ELR (cell line): ENCODE results near the gene CCL27.
"Not testable (repeated sequence)": the region's sequence is repeated elsewhere in the genome, so short reads cannot be mapped to it uniquely, and the experiment has no call there.

ENCODE experiments used
- DNase-seq: peaks from one replicate; pipeline ENCODE4 v3.0.0-alpha.2; 2015; ENCODE audit warnings: low read depth

The CCL27 gene

GRCh38 chr9:34651321-34651720 lies 11.1 kb downstream of the CCL27 start:
- DNase-seq = peak; percentile 32

GRCh38 chr9:34650816-34651215 lies 11.6 kb downstream of the CCL27 start:
- no peak for DNase-seq

GRCh38 chr9:34648673-34649072 lies 13.8 kb downstream of the CCL27 start:
- DNase-seq = no peak

- DNase-seq = no peak
Observed at GRCh38 chr9:34647651-34648050, 14.8 kb downstream of the CCL27 start.

- no peak for DNase-seq
Observed at GRCh38 chr9:34647084-34647403, 15.4 kb downstream of the CCL27 start.

DNA sequence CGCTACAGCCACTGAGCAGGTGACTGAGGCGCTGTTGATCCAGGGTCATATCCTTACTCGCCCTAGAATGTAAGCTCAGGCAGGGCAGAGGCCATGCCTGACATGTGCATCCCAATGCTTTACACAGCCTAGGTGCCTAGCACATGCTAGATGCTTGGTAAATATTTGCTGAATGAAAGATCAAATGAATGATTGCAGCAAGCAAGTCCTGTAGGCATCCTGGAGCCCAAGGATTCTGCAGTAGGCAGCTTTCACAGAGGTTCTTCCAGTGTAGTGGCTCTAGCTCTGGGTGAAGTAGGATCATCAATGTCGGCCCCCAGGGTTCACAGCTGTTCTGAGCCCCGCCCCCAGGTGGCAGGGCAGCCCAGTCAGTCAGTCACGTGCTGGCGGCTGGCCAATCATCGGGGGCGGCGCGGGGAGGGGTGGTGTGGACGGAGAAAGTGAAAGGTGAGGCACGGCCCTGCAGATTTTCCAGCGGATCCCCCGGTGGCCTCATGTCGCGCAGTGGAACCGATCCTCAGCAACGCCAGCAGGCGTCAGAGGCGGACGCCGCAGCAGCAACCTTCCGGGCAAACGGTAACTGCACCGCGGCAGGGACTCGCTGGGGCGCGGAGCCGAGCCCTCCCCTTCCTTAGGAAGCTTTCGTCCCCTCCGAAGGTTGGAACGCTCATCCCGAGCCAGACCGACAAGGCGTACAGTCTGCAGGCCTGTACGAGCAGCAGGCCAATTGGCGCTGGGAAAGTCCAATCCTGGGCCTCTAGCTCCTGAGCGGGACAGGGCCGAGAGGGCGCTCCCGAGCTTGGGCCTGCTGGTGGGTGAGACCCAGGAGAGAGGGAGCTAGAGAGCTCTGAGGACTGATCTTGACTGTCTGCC lies 16.0 kb downstream of the CCL27 start, which contains the start of gene GALT:
Gene GALT, plus strand, starts transcription at position 465 of the 873 bp plus-strand sequence. Its CDS starts 30 bp downstream, at position 495.
- peak; percentile 91 for DNase-seq

GRCh38 chr9:34644766-34645314 lies 17.6 kb downstream of the CCL27 start:
- DNase-seq = no peak

DNA sequence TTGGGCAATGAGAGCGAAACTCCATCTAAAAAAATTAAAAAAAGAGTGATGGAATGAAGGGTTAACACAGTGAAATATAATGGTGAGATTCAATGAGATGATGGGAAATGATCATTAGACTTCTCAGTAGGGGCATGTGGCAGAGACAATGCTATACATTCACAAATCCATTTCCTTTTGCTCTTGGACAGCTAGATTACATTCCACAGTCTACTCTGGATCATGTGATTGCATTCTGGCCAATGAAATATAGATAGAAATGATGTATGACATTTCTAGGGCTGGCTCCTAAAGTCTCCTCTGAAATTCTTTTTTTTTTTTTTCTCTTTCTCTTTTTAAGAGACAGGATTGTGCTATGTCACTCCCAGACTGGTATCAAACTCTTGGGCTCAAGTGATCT lies 19.8 kb downstream of the CCL27 start:
- no peak for DNase-seq

DNA sequence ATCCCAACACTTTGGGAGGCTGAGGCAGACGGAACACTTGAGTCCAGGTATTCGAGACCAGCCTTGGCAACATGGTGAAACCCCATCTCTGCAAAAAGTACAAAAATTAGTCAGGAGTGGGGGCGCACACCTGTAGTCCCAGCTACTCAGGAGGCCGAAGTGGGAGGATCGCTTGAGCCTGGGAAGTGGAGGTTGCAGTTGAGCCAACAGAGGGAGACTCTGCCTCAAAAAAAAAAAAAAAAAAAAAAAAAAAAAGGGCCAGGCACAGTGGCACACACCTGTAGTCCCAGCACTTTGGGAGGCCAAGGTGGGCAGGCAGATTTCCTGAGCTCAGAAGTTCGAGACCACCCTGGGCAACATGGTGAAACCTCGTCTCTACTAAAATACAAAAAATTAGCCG lies 23.1 kb downstream of the CCL27 start:
- not testable (repeated sequence) for DNase-seq

GRCh38 chr9:34638138-34638445 lies 24.4 kb downstream of the CCL27 start:
- no peak for DNase-seq

GRCh38 chr9:34637356-34638137 lies 24.9 kb downstream of the CCL27 start, which contains the start of gene SIGMAR1:
TSS of gene SIGMAR1 (minus strand) at chr9:34637787. CDS start at chr9:34637697, 90 bp downstream.
- peak; percentile 94 for DNase-seq

- peak; percentile 54 for DNase-seq
Observed at GRCh38 chr9:34636791-34637355, 25.6 kb downstream of the CCL27 start.

DNA sequence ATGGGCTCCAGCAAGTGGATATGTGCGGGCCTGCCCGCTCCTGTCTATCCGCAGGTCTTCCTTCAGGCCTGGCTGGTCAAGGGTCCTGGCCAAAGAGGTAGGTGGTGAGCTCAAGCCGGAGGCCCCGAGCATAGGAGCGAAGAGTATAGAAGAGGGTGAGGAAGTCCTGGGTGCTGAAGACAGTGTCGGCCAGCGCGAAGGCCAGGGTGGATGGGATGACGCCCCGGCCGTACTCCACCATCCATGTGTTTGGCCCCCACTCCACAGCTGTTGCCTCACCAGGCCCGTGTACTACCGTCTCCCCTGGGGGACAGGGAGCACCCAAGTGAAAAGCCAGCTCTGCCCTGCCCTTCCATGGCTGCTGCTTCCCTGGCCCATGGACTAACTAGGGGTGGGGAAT lies 26.9 kb downstream of the CCL27 start:
- DNase-seq = no peak

GRCh38 chr9:34634551-34635248 lies 27.8 kb downstream of the CCL27 start:
- no peak for DNase-seq

DNA sequence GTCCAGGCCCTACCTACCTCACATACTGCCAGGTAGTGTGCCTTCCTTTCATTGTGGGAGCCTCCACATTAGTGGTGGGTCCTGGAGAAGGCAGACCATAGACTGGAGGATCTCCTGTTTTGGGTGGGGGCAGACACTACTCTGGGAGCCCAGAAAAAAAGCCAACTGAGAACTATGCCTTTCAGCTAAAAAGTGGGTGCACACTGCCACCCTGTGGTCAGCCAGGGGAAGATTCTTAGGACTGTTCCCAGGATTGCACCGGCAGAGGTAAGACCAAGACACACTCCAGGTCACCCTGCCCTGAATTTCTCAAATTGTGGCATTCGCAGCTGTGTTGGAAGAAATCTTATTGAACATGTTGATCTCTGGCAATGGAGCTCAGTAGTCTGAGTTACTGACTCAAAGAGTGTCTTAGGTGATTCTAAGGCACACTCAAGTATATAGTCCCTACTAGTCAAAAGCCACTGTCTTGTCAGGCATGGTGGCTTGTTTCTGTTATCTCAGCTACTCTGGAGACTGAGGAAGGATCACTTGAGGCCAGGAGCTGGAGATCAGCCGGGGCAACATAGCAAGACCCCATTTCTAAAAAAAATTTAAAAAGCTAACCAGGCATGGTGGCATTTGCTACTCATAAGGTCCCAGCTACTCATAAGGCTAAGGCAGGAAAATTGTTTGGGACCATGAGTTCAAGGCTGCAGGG lies 28.5 kb downstream of the CCL27 start:
- peak; percentile 74 for DNase-seq

DNA sequence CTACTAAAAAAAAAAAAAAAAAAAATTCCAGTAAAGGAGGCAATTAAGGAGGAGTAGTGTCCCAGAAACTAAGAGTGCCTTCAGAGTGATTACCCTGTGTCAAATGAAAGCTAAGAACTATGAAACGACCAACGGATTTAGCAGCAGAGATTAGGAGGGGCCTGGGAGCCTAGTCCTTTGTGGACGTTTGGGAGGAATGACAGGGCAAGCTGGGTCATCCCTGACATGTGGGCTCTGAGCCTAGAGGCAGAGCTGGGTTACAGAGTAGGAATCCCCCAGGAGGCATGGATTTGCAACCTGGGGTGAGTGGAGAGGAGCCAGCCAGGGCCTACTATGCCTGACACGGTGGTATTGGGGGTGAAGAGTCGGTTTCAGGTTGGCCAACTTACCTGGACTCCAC lies 29.3 kb downstream of the CCL27 start:
- no peak for DNase-seq

DNA sequence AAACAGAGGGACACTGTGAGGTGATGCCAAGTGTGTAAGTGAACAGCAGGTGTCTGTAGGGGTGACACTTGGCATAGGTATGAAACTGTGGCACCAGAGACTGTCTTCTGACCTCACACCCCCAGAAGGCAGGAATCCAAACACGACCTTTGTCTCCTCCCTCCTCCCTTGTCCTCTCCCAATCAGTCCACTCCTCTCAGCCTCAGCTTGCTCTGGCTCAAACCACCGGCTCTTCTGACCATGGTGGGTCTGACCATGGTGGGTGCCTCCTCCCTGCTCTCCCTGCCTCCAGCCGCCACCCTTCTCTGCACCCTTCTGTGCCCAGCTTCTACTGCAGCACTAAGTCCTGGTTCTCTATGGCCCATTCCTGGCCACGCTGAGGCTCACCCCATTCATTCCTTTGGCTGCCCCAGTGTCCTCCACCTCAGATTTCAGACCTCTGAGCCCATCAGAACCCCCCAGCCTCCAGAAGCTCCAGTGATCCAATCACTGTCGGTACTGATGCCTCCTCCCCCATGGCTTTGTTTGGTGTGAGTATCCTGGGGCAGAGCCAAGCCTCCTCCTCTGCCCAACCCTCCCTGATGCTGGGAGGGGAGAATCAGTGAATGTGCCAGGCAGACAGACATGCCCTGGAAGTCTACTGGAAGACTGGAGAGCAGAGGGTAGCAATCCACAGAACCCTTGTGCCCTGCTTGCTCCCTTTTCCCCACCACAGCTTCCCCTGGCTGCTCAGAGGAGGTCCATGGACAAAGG lies 31.9 kb downstream of the CCL27 start:
- DNase-seq = no peak

DNA sequence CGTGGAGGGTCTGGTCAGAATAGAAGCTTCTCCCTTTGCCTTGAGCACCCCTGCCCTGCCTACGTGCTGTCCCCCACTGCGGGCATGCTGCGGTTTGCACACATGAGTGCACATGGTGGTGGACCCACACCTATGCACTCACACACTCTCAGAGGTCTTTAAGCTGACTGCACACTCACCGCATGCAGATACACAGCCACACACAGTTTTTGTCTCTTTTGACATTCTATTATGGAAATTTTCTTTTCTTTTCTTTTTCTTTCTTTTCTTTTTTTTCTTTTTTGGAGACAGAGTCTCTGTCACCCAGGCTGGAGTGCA lies 33.0 kb downstream of the CCL27 start:
- no peak for DNase-seq

DNA sequence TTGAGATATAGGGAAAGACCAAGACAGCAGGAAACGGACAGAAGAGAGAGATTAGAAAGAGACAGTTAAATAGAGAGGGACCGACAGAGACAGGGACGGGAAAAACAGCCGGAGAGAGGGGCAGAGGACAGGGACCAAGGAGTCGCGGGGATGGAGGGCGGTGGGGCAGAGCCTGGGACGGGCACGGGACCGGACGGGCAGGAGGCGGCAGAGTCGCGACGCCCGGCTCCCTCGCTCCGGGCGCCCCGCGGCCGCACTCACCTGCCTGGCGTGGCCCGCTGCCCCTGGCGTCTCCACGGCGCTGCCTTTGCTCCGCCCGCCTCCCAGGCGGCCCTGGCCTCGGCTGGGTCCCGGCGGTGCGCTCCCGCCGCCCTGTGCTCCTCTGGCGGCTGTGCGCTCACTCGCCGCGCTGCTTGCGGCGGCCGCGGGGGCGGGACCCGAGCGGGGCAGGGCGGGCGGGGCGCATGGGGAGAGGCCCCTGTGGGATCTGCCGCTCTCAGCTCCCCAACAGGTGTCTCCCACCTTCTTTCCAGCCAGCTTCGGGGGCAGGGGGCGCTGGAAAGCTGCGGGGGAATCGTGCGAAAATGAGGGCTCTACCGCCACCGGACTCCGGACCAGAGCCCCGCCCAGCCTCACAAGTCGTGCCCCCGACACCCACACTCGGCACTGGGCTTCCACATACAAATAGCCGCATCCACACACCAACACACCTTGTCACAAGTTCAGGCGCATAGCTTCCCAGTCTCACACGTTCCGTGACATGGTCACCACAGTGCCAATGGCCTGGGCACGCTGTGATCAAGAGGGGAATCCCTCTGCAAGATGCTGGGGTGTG lies 33.6 kb downstream of the CCL27 start, which contains the start of gene ARID3C:
Gene ARID3C, minus strand, starts transcription at position 411 of the 835 bp plus-strand sequence. CDS start 1,052 bp downstream, outside the sequence.
- DNase-seq = no peak
